ENCODE data around the gene SNX30. TPM values are rescaled to one million over a fixed set of nuclear protein-coding genes. Genes with fewer than 3 reads are reported as not detected.
A peak's percentile ranks its signal among the peaks of the same experiment; 100 is the strongest.

SNX30 gene
- total and polyA plus RNA-seq, 4 donors = 1.8 to 13.5 (median 6.5) TPM

- DNase-seq (ENCODE audit: low spot score) = no peak
- Histone ChIP-seq H3K4me1 (ENCODE audit: control insufficient read depth in 4 of 4, insufficient read depth in 4 of 4, low read length in 3 of 4) (no peaks in the 10 kb centered on the region), H3K9me3 (ENCODE audit: control insufficient read depth in 4 of 4, low read length in 3 of 4) (no peaks in the 10 kb centered on the region), H3K36me3 (ENCODE audit: control insufficient read depth in 4 of 4, insufficient read depth in 3 of 4, low read depth in 1 of 4, low read length in 3 of 4) (no peaks in the 10 kb centered on the region), H3K27ac (ENCODE audit: low read depth in 1 of 2, low read length in 2 of 2) (no peak overlapping the region), H3K4me3 (ENCODE audit: low read depth in 1 of 3, low read length in 3 of 3) (no peak overlapping the region), H3K9ac (ENCODE audit: low read depth in 1 of 2, low read length in 2 of 2) (no peak overlapping the region), H3K27me3 (ENCODE audit: control insufficient read depth in 4 of 4, insufficient read depth in 4 of 4, low read length in 3 of 4) (peaks cover 0 to 4% (median 0%) of the 10 kb centered on the region in 4 donors)
- TF ChIP-seq RXRA (IDR thresholded peaks at IDR 0.05) (no peak), SP1 (IDR thresholded peaks at IDR 0.05) (no peak), GABPA (IDR thresholded peaks at IDR 0.05 in 1 of 2, conservative IDR thresholded peaks at IDR 0.05 in 1 of 2) (no peak), HNF4A (conservative IDR thresholded peaks at IDR 0.05) (no peak), HNF4G (IDR thresholded peaks at IDR 0.05) (no peak)
- TF ChIP-seq, protein P1, sequence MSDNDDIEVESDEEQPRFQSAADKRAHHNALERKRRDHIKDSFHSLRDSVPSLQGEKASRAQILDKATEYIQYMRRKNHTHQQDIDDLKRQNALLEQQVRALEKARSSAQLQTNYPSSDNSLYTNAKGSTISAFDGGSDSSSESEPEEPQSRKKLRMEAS (IDR thresholded peaks at IDR 0.05) = no peak
- WGBS = 42% methylated on average over 1 of the region's 1 CpG
Observed at GRCh38 chr9:112917047-112917986, 166.8 kb downstream of the SNX30 start.

DNA sequence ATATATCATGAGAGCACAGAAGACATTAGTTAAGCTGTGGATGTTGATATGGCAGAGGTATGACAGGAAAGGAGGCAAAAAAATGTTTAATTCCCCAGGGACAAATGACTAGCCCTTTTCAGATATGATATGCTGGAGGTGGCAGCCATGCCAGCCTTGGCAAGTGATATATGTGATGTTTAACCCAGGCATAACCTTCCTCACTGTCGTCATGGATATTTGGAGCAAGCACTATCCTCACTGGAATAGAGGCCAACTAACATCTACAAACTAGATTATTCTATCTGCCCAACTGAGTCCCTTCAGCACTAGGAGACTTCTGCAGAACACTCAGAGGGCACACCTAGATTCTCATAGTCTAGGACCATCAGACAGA, 167.4 kb downstream of the SNX30 start:
- H3K9me3 ChIP-seq (ENCODE audit: control insufficient read depth in 4 of 4, low read length in 3 of 4) = no peaks in the 10 kb centered on the region
- no peaks in the 10 kb centered on the region for H3K36me3 ChIP-seq (ENCODE audit: control insufficient read depth in 4 of 4, insufficient read depth in 3 of 4, low read depth in 1 of 4, low read length in 3 of 4)
- no peak for TF ChIP-seq GABPA (IDR thresholded peaks at IDR 0.05 in 1 of 2, conservative IDR thresholded peaks at IDR 0.05 in 1 of 2)
- DNase-seq (ENCODE audit: low spot score) = no peak
- WGBS = 70% methylated on average over 1 of the region's 1 CpG
- no peaks in the 10 kb centered on the region for H3K4me1 ChIP-seq (ENCODE audit: control insufficient read depth in 4 of 4, insufficient read depth in 4 of 4, low read length in 3 of 4)
- H3K9ac ChIP-seq (ENCODE audit: low read depth in 1 of 2, low read length in 2 of 2) = no peak overlapping the region
- H3K4me3 ChIP-seq (ENCODE audit: low read depth in 1 of 3, low read length in 3 of 3) = no peak overlapping the region
- H3K27me3 ChIP-seq (ENCODE audit: control insufficient read depth in 4 of 4, insufficient read depth in 4 of 4, low read length in 3 of 4) = peaks cover 0 to 4% (median 0%) of the 10 kb centered on the region in 4 donors
- H3K27ac ChIP-seq (ENCODE audit: low read depth in 1 of 2, low read length in 2 of 2) = no peak overlapping the region

- no peak overlapping the region for H3K27ac ChIP-seq (ENCODE audit: low read depth in 1 of 2, low read length in 2 of 2)
- no peak for DNase-seq (ENCODE audit: low spot score)
- TF ChIP-seq, protein P2, sequence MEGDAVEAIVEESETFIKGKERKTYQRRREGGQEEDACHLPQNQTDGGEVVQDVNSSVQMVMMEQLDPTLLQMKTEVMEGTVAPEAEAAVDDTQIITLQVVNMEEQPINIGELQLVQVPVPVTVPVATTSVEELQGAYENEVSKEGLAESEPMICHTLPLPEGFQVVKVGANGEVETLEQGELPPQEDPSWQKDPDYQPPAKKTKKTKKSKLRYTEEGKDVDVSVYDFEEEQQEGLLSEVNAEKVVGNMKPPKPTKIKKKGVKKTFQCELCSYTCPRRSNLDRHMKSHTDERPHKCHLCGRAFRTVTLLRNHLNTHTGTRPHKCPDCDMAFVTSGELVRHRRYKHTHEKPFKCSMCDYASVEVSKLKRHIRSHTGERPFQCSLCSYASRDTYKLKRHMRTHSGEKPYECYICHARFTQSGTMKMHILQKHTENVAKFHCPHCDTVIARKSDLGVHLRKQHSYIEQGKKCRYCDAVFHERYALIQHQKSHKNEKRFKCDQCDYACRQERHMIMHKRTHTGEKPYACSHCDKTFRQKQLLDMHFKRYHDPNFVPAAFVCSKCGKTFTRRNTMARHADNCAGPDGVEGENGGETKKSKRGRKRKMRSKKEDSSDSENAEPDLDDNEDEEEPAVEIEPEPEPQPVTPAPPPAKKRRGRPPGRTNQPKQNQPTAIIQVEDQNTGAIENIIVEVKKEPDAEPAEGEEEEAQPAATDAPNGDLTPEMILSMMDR (IDR thresholded peaks at IDR 0.05; ENCODE audit: low read depth, low read length, missing input control) = peak; percentile 40
- TF ChIP-seq RAD21 (IDR thresholded peaks at IDR 0.05) (peak; percentile 64 to 76), GABPA (IDR thresholded peaks at IDR 0.05 in 1 of 2, conservative IDR thresholded peaks at IDR 0.05 in 1 of 2) (no peak), YY1 (IDR thresholded peaks at IDR 0.05) (no peak), EGR1 (IDR thresholded peaks at IDR 0.05; ENCODE audit: low read depth in 2 of 2) (no peak), FOXA1 (IDR thresholded peaks at IDR 0.05) (no peak), FOXA2 (IDR thresholded peaks at IDR 0.05) (no peak), RXRA (IDR thresholded peaks at IDR 0.05) (no peak)
- 29% methylated on average over 3 of the region's 3 CpGs for WGBS
- no peaks in the 10 kb centered on the region for H3K4me1 ChIP-seq (ENCODE audit: control insufficient read depth in 4 of 4, insufficient read depth in 4 of 4, low read length in 3 of 4)
- no peak overlapping the region for H3K4me3 ChIP-seq (ENCODE audit: low read depth in 1 of 3, low read length in 3 of 3)
- H3K27me3 ChIP-seq (ENCODE audit: control insufficient read depth in 4 of 4, insufficient read depth in 4 of 4, low read length in 3 of 4) = peaks cover 0 to 4% (median 0%) of the 10 kb centered on the region in 4 donors
- no peak overlapping the region for H3K9ac ChIP-seq (ENCODE audit: low read depth in 1 of 2, low read length in 2 of 2)
- H3K36me3 ChIP-seq (ENCODE audit: control insufficient read depth in 4 of 4, insufficient read depth in 3 of 4, low read depth in 1 of 4, low read length in 3 of 4) = no peaks in the 10 kb centered on the region
- no peaks in the 10 kb centered on the region for H3K9me3 ChIP-seq (ENCODE audit: control insufficient read depth in 4 of 4, low read length in 3 of 4)
Observed at GRCh38 chr9:112921549-112921948, 171.0 kb downstream of the SNX30 start.

Other genes with a start within 250 kb of the SNX30 start
- gene INIP, start 32.6 kb upstream of the SNX30 start, total RNA-seq = 10 to 100 TPM; 10.8 to 13.3 TPM
- gene INIP, start 32.6 kb upstream of the SNX30 start, polyA plus RNA-seq = 1 to 10 TPM; 6.2 to 9.5 TPM
- gene SLC46A2, start 140.1 kb downstream of the SNX30 start, total RNA-seq = under 1 TPM in 1 of 2 donors, not detected in 1; 0.17 TPM
- under 1 TPM; 0.01 to 0.07 TPM for gene SLC46A2, start 140.1 kb downstream of the SNX30 start, polyA plus RNA-seq

Data from liver (tissue), 9 donors.